Measurements from ENCODE around the gene KCNK2. TPM values are rescaled to one million over a fixed set of nuclear protein-coding genes. Genes with fewer than 3 reads are reported as not detected.

KCNK2 gene
- total RNA-seq, 3 donors from 2014 or later: not detected

DNA sequence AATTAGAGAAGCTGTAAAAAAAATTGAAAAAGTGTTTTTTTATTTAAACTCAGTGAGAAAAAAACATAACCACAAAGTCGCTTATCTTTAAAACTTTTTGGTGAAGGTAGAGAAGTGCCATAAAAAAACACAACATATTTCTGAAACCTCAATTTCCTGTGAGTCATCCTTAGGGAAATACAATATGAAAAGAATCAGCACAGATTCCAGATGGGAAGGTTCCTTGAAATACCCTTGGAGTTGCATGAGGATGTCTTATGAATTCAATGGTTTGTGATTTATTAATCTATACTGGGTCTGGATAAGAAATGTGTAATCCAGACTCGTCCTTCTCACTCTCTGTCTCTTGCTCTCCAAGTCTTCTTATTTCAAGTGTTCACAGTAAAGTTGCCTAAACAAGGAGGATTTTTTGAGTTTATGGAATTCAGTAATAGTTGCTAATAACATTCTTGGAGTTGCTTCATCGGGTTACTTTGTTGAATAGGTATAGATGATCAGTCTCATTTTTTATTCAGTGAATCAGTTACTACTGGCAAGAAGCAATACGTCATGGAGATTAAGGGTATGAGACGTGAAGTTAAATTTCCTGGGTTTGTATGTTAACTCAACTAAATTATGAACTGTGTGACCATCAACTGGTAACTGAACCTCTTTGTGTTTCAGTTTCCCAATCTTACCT, 191.4 kb downstream of the KCNK2 start:
- no peaks in the 10 kb centered on the region for H3K27me3 Mint-ChIP-seq (ENCODE audit: low read depth)
- ATAC-seq: no peak
- no peaks in the 10 kb centered on the region for H3K36me3 Mint-ChIP-seq (ENCODE audit: insufficient read depth)
- H3K4me1 Mint-ChIP-seq (ENCODE audit: low read depth): no peaks in the 10 kb centered on the region
- DNase-seq: no peak
- peaks cover 8% of the 10 kb centered on the region for H3K9me3 Mint-ChIP-seq
- no peak overlapping the region for H3K4me3 Mint-ChIP-seq

- Mint-ChIP-seq H3K4me1 (ENCODE audit: low read depth) (no peaks in the 10 kb centered on the region), H3K4me3 (no peak overlapping the region), H3K36me3 (ENCODE audit: insufficient read depth) (no peaks in the 10 kb centered on the region), H3K9me3 (no peaks in the 10 kb centered on the region), H3K27me3 (ENCODE audit: low read depth) (no peaks in the 10 kb centered on the region)
- DNase-seq (no peak), ATAC-seq (no peak)
These were observed 194.0 kb downstream of the KCNK2 start for GRCh38 chr1:215276582-215276981.

GRCh38 chr1:215277532-215277931, 195.0 kb downstream of the KCNK2 start:
- Mint-ChIP-seq H3K36me3 (ENCODE audit: insufficient read depth) (no peaks in the 10 kb centered on the region), H3K4me3 (no peak overlapping the region), H3K4me1 (ENCODE audit: low read depth) (no peaks in the 10 kb centered on the region), H3K27me3 (ENCODE audit: low read depth) (no peaks in the 10 kb centered on the region), H3K9me3 (no peaks in the 10 kb centered on the region)
- ATAC-seq (no peak), DNase-seq (no peak)

DNA sequence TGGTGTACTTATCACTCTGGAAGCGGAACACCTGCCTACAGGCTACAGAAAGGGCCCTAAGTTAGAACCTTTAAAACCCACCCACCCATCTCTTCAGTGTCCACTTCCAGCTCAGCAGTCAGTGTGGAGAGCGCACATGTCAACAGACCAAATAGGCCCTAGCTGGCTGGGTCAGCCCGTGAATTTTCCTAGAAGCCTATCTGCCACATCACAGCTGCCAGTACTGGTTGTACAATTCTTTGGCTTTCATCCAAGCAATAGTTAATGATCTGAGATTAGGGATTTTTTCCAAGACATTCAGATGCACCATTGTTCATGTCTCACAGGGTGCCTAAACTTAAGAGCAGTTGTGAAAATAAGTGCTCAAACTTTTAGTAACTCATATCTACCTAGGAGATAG, 197.1 kb downstream of the KCNK2 start:
- Mint-ChIP-seq H3K4me1 (ENCODE audit: low read depth) (no peaks in the 10 kb centered on the region), H3K9me3 (no peaks in the 10 kb centered on the region), H3K4me3 (no peak overlapping the region), H3K27me3 (ENCODE audit: low read depth) (no peaks in the 10 kb centered on the region), H3K36me3 (ENCODE audit: insufficient read depth) (no peaks in the 10 kb centered on the region)
- ATAC-seq (no peak), DNase-seq (no peak)

DNA sequence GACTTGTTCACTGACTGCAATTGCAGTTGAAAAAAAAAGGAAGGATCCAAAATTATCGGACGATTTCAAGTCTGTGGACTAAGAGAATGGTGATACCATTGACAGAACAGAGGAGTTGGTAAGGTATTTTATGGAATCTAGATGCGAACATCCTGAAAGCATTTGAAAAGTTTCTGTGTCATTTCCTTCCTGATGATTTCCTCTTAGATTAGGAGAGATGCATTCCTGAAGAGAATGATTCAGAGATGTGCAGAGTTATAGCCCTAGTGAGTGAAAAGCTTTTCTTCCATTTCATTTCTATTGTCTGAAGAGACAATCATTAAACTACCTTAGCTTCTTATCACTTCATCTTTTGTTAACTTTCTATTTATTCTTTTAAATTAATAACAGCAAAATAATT, 200.0 kb downstream of the KCNK2 start:
- DNase-seq (no peak), ATAC-seq (no peak)
- no peaks in the 10 kb centered on the region for H3K4me1 Mint-ChIP-seq (ENCODE audit: low read depth)
- H3K36me3 Mint-ChIP-seq (ENCODE audit: insufficient read depth): no peaks in the 10 kb centered on the region
- no peak overlapping the region for H3K4me3 Mint-ChIP-seq
- no peaks in the 10 kb centered on the region for H3K27me3 Mint-ChIP-seq (ENCODE audit: low read depth)
- H3K9me3 Mint-ChIP-seq: no peaks in the 10 kb centered on the region

DNA sequence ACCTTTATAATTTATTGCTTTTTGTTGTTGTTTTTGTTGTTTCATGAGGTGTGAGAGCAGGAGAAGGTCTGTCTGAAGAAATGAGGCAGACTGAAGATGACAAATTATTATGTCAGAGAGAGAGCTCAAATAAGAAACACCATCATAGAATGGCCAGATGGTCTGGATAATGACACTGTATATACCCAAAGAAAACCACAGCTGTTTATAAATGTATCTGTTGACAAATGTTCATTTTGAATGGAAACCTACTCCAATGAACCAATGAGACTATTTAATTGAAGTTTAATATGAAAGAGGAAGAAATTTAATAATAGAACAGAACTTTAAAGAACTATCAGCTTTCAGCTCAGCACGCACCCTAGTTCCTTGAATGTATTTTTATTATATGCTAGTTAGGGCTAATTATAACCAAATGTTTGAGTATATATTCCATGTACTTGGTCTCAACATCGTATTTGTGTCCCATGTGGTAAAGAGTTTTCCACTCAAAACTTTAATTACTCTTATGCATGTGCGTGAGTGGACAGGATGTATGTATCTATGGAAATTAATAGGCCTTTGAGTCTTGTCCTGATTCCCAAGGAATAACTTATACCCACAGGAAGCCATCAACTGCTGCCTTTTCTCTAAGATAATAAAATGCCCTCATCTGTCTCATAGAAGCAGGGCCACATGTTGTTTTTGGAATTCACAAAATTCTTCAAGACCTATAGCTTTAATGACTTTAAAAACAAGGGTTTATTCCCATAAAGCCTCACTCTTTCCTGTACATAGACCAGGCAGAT, 202.7 kb downstream of the KCNK2 start:
- Mint-ChIP-seq H3K27me3 (ENCODE audit: low read depth) (no peaks in the 10 kb centered on the region), H3K36me3 (ENCODE audit: insufficient read depth) (no peaks in the 10 kb centered on the region), H3K9me3 (peaks cover 5% of the 10 kb centered on the region), H3K4me3 (no peak overlapping the region), H3K4me1 (ENCODE audit: low read depth) (no peaks in the 10 kb centered on the region)
- ATAC-seq: no peak
- DNase-seq: no peak

Measured in activated T-cell treated with anti-CD3 and anti-CD28 coated beads, Interleukin-2, amount 50 U/mL, for 4 hours (primary cell).